Activated naive CD8-positive, alpha-beta T cell treated with anti-CD3 and anti-CD28 coated beads, Interleukin-2, amount 50 U/mL, for 24 hours (primary cell): ENCODE measurements around the gene MINK1.
A peak's percentile ranks its signal among the peaks of the same experiment; 100 is the strongest.
"Not testable (repeated sequence)": the region's sequence is repeated elsewhere in the genome, so short reads cannot be mapped to it uniquely, and the experiment has no call there.

Experiments
- ATAC-seq: fragments of 150-1000 bp; cut with Tn5 transposase; one replicate; pipeline ENCODE4 v1.10.0; 2021
- DNase-seq: peaks from one replicate; pipeline ENCODE4 v3.0.0; 2021
- H3K27ac Mint-ChIP-seq: one replicate; pipeline ENCODE4 v1.8.0; 2021; ENCODE audit warnings: mild to moderate bottlenecking, mixed read lengths
- H3K27me3 Mint-ChIP-seq: one replicate; pipeline ENCODE4 v1.8.0; 2021; ENCODE audit warnings: mixed read lengths
- H3K36me3 Mint-ChIP-seq: one replicate; pipeline ENCODE4 v1.8.0; 2021; ENCODE audit warnings: low read depth, mixed read lengths
- H3K4me1 Mint-ChIP-seq: one replicate; pipeline ENCODE4 v1.8.0; 2021; ENCODE audit warnings: mixed read lengths
- H3K4me3 Mint-ChIP-seq: one replicate; pipeline ENCODE4 v1.8.0; 2021; ENCODE audit warnings: mild to moderate bottlenecking, moderate library complexity, mixed read lengths
- H3K9me3 Mint-ChIP-seq: one replicate; pipeline ENCODE4 v1.8.0; 2021; ENCODE audit warnings: mixed read lengths

Gene MINK1

GRCh38 chr17:4863321-4863720 lies 30.2 kb downstream of the MINK1 start:
- ATAC-seq (no peak), DNase-seq (no peak)
- no peaks in the 10 kb centered on the region for H3K27me3 Mint-ChIP-seq
- no peak overlapping the region for H3K4me3 Mint-ChIP-seq
- H3K4me1 Mint-ChIP-seq, result peaks cover 5% of the 10 kb centered on the region
- H3K9me3 Mint-ChIP-seq, result no peaks in the 10 kb centered on the region
- H3K36me3 Mint-ChIP-seq, result peaks cover 4% of the 10 kb centered on the region
- no peak overlapping the region for H3K27ac Mint-ChIP-seq

- not testable (repeated sequence) for H3K27me3 Mint-ChIP-seq, H3K9me3 Mint-ChIP-seq, DNase-seq, ATAC-seq, H3K27ac Mint-ChIP-seq, H3K36me3 Mint-ChIP-seq, H3K4me3 Mint-ChIP-seq, H3K4me1 Mint-ChIP-seq
These were observed 34.4 kb downstream of the MINK1 start for GRCh38 chr17:4867535-4867934.

GRCh38 chr17:4869058-4869998 lies 36.2 kb downstream of the MINK1 start:
- H3K27ac Mint-ChIP-seq, H3K4me1 Mint-ChIP-seq, DNase-seq, ATAC-seq, H3K4me3 Mint-ChIP-seq, H3K36me3 Mint-ChIP-seq, H3K27me3 Mint-ChIP-seq, H3K9me3 Mint-ChIP-seq: not testable (repeated sequence)

GRCh38 chr17:4870855-4871254 lies 37.7 kb downstream of the MINK1 start:
- no peak for DNase-seq
- Mint-ChIP-seq H3K9me3 (no peaks in the 10 kb centered on the region), H3K4me1 (no peaks in the 10 kb centered on the region), H3K36me3 (peaks cover 5% of the 10 kb centered on the region), H3K27ac (no peak overlapping the region), H3K4me3 (no peak overlapping the region), H3K27me3 (no peaks in the 10 kb centered on the region)
- ATAC-seq, result no peak

GRCh38 chr17:4872786-4873185 lies 39.6 kb downstream of the MINK1 start:
- no peak for ATAC-seq
- no peaks in the 10 kb centered on the region for H3K27me3 Mint-ChIP-seq
- H3K9me3 Mint-ChIP-seq, result no peaks in the 10 kb centered on the region
- DNase-seq, result no peak
- no peak overlapping the region for H3K27ac Mint-ChIP-seq
- no peak overlapping the region for H3K4me3 Mint-ChIP-seq
- H3K36me3 Mint-ChIP-seq, result peaks cover 5% of the 10 kb centered on the region
- H3K4me1 Mint-ChIP-seq, result no peaks in the 10 kb centered on the region

- no peak for DNase-seq
- no peaks in the 10 kb centered on the region for H3K27me3 Mint-ChIP-seq
- no peak overlapping the region for H3K4me3 Mint-ChIP-seq
- H3K36me3 Mint-ChIP-seq, result no peaks in the 10 kb centered on the region
- no peaks in the 10 kb centered on the region for H3K4me1 Mint-ChIP-seq
- H3K9me3 Mint-ChIP-seq, result no peaks in the 10 kb centered on the region
- no peak overlapping the region for H3K27ac Mint-ChIP-seq
- ATAC-seq, result no peak
These were observed 43.9 kb downstream of the MINK1 start for GRCh38 chr17:4877089-4877488.

GRCh38 chr17:4879601-4880000 lies 46.5 kb downstream of the MINK1 start:
- Mint-ChIP-seq H3K9me3 (no peaks in the 10 kb centered on the region), H3K36me3 (no peaks in the 10 kb centered on the region), H3K4me3 (no peak overlapping the region), H3K4me1 (no peaks in the 10 kb centered on the region), H3K27ac (no peak overlapping the region), H3K27me3 (no peaks in the 10 kb centered on the region)
- ATAC-seq (no peak), DNase-seq (no peak)

- Mint-ChIP-seq H3K36me3 (peaks cover 6% of the 10 kb centered on the region), H3K9me3 (no peaks in the 10 kb centered on the region), H3K27ac (no peak overlapping the region), H3K4me3 (no peak overlapping the region), H3K27me3 (no peaks in the 10 kb centered on the region), H3K4me1 (no peaks in the 10 kb centered on the region)
- no peak for DNase-seq
- no peak for ATAC-seq
These were observed 47.7 kb downstream of the MINK1 start for GRCh38 chr17:4880857-4881256.

GRCh38 chr17:4881761-4882555 lies 48.8 kb downstream of the MINK1 start:
- no peaks in the 10 kb centered on the region for H3K9me3 Mint-ChIP-seq
- H3K4me1 Mint-ChIP-seq, result no peaks in the 10 kb centered on the region
- H3K4me3 Mint-ChIP-seq, result no peak overlapping the region
- H3K27ac Mint-ChIP-seq, result no peak overlapping the region
- DNase-seq (peak; percentile 73), ATAC-seq (peak; percentile 69)
- H3K36me3 Mint-ChIP-seq, result peaks cover 10% of the 10 kb centered on the region
- no peaks in the 10 kb centered on the region for H3K27me3 Mint-ChIP-seq

GRCh38 chr17:4884489-4884888 lies 51.3 kb downstream of the MINK1 start:
- peaks cover 2% of the 10 kb centered on the region for H3K4me1 Mint-ChIP-seq
- peaks cover 15% of the 10 kb centered on the region for H3K36me3 Mint-ChIP-seq
- H3K27me3 Mint-ChIP-seq, result no peaks in the 10 kb centered on the region
- no peak overlapping the region for H3K4me3 Mint-ChIP-seq
- no peak overlapping the region for H3K27ac Mint-ChIP-seq
- H3K9me3 Mint-ChIP-seq, result no peaks in the 10 kb centered on the region
- DNase-seq (no peak), ATAC-seq (no peak)

- H3K27ac Mint-ChIP-seq, result no peak overlapping the region
- DNase-seq (no peak), ATAC-seq (no peak)
- no peak overlapping the region for H3K4me3 Mint-ChIP-seq
- no peaks in the 10 kb centered on the region for H3K27me3 Mint-ChIP-seq
- H3K4me1 Mint-ChIP-seq, result peaks cover 2% of the 10 kb centered on the region
- peaks cover 15% of the 10 kb centered on the region for H3K36me3 Mint-ChIP-seq
- H3K9me3 Mint-ChIP-seq, result no peaks in the 10 kb centered on the region
These were observed 53.7 kb downstream of the MINK1 start for GRCh38 chr17:4886830-4887229.

GRCh38 chr17:4887581-4887980 lies 54.4 kb downstream of the MINK1 start:
- ATAC-seq (no peak), DNase-seq (no peak)
- H3K36me3 Mint-ChIP-seq, result peaks cover 15% of the 10 kb centered on the region
- H3K4me1 Mint-ChIP-seq, result peaks cover 2% of the 10 kb centered on the region
- H3K27me3 Mint-ChIP-seq, result no peaks in the 10 kb centered on the region
- no peak overlapping the region for H3K4me3 Mint-ChIP-seq
- H3K9me3 Mint-ChIP-seq, result no peaks in the 10 kb centered on the region
- no peak overlapping the region for H3K27ac Mint-ChIP-seq

GRCh38 chr17:4891411-4892410 lies 58.6 kb downstream of the MINK1 start:
- H3K4me1 Mint-ChIP-seq, result peaks cover 2% of the 10 kb centered on the region
- peaks cover 11% of the 10 kb centered on the region for H3K36me3 Mint-ChIP-seq
- no peak overlapping the region for H3K4me3 Mint-ChIP-seq
- H3K27ac Mint-ChIP-seq, result no peak overlapping the region
- H3K27me3 Mint-ChIP-seq, result no peaks in the 10 kb centered on the region
- no peak for DNase-seq
- ATAC-seq, result no peak
- no peaks in the 10 kb centered on the region for H3K9me3 Mint-ChIP-seq
